ENCODE measurements around the gene TLN1.

The TLN1 gene

GRCh38 chr9:35729101-35729500 is 2.9 kb downstream of the TLN1 start:
- no peak for DNase-seq

- DNase-seq = peak; percentile 62
Observed at GRCh38 chr9:35728041-35728971, 3.7 kb downstream of the TLN1 start.

GRCh38 chr9:35727676-35728040 is 4.3 kb downstream of the TLN1 start:
- no peak for DNase-seq

GRCh38 chr9:35726931-35727330 is 5.1 kb downstream of the TLN1 start:
- no peak for DNase-seq

GRCh38 chr9:35725362-35725761 is 6.6 kb downstream of the TLN1 start:
- DNase-seq = no peak

- no peak for DNase-seq
Observed at GRCh38 chr9:35723908-35724307, 8.1 kb downstream of the TLN1 start.

GRCh38 chr9:35723426-35723825 is 8.6 kb downstream of the TLN1 start:
- DNase-seq = no peak

GRCh38 chr9:35719546-35719945 is 12.4 kb downstream of the TLN1 start:
- no peak for DNase-seq

GRCh38 chr9:35718721-35719511 is 13.1 kb downstream of the TLN1 start:
- DNase-seq = no peak

- DNase-seq = no peak
Observed at GRCh38 chr9:35717132-35717870, 14.7 kb downstream of the TLN1 start.

GRCh38 chr9:35716230-35716629 is 15.8 kb downstream of the TLN1 start:
- no peak for DNase-seq

- no peak for DNase-seq
Observed at GRCh38 chr9:35714579-35715252, 17.3 kb downstream of the TLN1 start.

- DNase-seq = no peak
Observed at GRCh38 chr9:35714123-35714522, 17.9 kb downstream of the TLN1 start.

- no peak for DNase-seq
Observed at GRCh38 chr9:35713578-35713977, 18.4 kb downstream of the TLN1 start.

- DNase-seq = no peak
Observed at GRCh38 chr9:35712762-35713400, 19.1 kb downstream of the TLN1 start.

- DNase-seq = no peak
Observed at GRCh38 chr9:35711501-35712428, 20.2 kb downstream of the TLN1 start.

- no peak for DNase-seq
Observed at GRCh38 chr9:35710818-35711500, 21.0 kb downstream of the TLN1 start.

- no peak for DNase-seq
Observed at GRCh38 chr9:35708146-35708545, 23.8 kb downstream of the TLN1 start.

GRCh38 chr9:35706951-35707350 is 25.0 kb downstream of the TLN1 start:
- DNase-seq = no peak

- DNase-seq = no peak
Observed at GRCh38 chr9:35705836-35706430, 26.1 kb downstream of the TLN1 start.

Data from amniotic stem cell (primary cell).